GM06990 (cell line): ENCODE results near the gene LRP1B.

Experiments
- DNase-seq: peaks from one replicate; pipeline ENCODE4 v3.0.0-alpha.2; 2011; ENCODE audit not compliant: insufficient read length; ENCODE audit errors: extremely low read depth
- H3K27me3 ChIP-seq: replicated peaks from 2 replicates; pipeline ENCODE4 v1.6.0; 2011; ENCODE audit warnings: low read length; ENCODE audit not compliant: control insufficient read depth, insufficient read depth
- H3K36me3 ChIP-seq: 2 replicates; pipeline ENCODE4 v1.5.1; 2011; ENCODE audit warnings: low read length; ENCODE audit not compliant: control insufficient read depth, insufficient read depth
- H3K4me3 ChIP-seq: replicated peaks from 2 replicates; pipeline ENCODE4 v1.5.1; 2011; ENCODE audit warnings: low read depth, mild to moderate bottlenecking, control low read depth, low read length
- TF ChIP-seq, protein P1 (sequence below): IDR thresholded peaks from 2 replicates; pipeline ENCODE4 v1.5.1; 2011; ENCODE audit warnings: low read length, control low read depth, mild to moderate bottlenecking, inconsistent platforms; ENCODE audit not compliant: insufficient read depth, poor library complexity, severe bottlenecking

Gene LRP1B

DNA sequence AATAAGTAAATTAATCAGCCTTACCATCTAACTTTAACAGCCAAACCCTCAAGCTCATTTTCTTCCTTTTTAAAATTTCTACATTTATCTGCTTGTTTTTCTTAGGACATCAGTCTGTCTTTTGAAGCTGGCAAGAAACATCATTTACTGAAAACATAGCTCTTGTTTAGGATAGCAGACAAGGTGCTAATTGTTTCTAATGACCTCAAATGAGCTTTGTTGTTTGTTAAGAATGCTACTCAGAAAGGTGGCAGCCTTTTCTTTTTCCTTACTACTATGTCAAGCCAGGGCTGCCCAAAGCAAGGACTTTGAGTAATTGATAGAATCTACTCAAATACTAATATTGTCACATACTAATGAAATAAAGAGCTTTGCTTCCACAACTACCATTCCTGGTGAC lies 171.8 kb downstream of the LRP1B start:
- TF ChIP-seq, protein P1, sequence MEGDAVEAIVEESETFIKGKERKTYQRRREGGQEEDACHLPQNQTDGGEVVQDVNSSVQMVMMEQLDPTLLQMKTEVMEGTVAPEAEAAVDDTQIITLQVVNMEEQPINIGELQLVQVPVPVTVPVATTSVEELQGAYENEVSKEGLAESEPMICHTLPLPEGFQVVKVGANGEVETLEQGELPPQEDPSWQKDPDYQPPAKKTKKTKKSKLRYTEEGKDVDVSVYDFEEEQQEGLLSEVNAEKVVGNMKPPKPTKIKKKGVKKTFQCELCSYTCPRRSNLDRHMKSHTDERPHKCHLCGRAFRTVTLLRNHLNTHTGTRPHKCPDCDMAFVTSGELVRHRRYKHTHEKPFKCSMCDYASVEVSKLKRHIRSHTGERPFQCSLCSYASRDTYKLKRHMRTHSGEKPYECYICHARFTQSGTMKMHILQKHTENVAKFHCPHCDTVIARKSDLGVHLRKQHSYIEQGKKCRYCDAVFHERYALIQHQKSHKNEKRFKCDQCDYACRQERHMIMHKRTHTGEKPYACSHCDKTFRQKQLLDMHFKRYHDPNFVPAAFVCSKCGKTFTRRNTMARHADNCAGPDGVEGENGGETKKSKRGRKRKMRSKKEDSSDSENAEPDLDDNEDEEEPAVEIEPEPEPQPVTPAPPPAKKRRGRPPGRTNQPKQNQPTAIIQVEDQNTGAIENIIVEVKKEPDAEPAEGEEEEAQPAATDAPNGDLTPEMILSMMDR: no peak
- no peaks in the 10 kb centered on the region for H3K27me3 ChIP-seq
- H3K36me3 ChIP-seq: no peaks in the 10 kb centered on the region
- no peak overlapping the region for H3K4me3 ChIP-seq
- no peak for DNase-seq

GRCh38 chr2:141957827-141958450 lies 172.9 kb downstream of the LRP1B start:
- H3K27me3 ChIP-seq: no peaks in the 10 kb centered on the region
- TF ChIP-seq, protein P1: no peak
- no peak overlapping the region for H3K4me3 ChIP-seq
- no peak for DNase-seq
- no peaks in the 10 kb centered on the region for H3K36me3 ChIP-seq

- TF ChIP-seq, protein P1: no peak
- Histone ChIP-seq H3K4me3 (no peak overlapping the region), H3K27me3 (no peaks in the 10 kb centered on the region), H3K36me3 (no peaks in the 10 kb centered on the region)
- DNase-seq: no peak
These were observed 173.5 kb downstream of the LRP1B start for GRCh38 chr2:141957321-141957720.

- DNase-seq: no peak
- TF ChIP-seq, protein P1: no peak
- no peaks in the 10 kb centered on the region for H3K36me3 ChIP-seq
These were observed 183.3 kb downstream of the LRP1B start for GRCh38 chr2:141947396-141948114.

DNA sequence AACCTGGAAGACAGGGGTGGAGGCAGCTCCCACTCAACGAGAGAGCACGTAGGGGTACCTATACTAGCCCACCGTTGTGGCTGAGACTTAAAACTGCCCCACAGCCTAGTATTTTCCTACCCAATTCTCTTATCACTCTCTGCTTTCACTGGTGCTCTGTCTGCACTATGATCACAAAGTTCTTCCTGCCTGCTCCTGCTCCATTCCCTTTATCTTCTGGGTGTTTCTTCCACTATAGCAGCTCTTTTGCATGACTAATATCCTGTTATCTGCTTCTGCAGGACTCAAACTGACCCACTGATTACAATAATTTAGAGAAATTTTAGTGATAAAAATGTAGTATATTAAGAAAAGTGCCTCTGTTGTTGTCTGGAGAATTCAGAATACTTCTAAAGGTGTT lies 184.8 kb downstream of the LRP1B start:
- TF ChIP-seq, protein P1: no peak
- DNase-seq: no peak
- no peaks in the 10 kb centered on the region for H3K27me3 ChIP-seq

More at GRCh38 chr2:141947396-141948114, 183.3 kb downstream of the LRP1B start:
- no peak overlapping the region for H3K4me3 ChIP-seq
- H3K27me3 ChIP-seq: no peaks in the 10 kb centered on the region

More for the DNA sequence above, 184.8 kb downstream of the LRP1B start:
- no peak overlapping the region for H3K4me3 ChIP-seq
- H3K36me3 ChIP-seq: no peaks in the 10 kb centered on the region
